Stimulated activated CD4-positive, alpha-beta T cell treated with anti-CD3 and anti-CD28 coated beads, Interleukin-15, amount 100 ng/mL, for 24 hours (primary cell): ENCODE results near the gene COL6A1.
"Not testable (repeated sequence)": the region's sequence is repeated elsewhere in the genome, so short reads cannot be mapped to it uniquely, and the experiment has no call there.

Source experiments
- DNase-seq: peaks from one replicate; pipeline ENCODE4 v3.0.0-alpha.2; 2020

The COL6A1 gene

DNA sequence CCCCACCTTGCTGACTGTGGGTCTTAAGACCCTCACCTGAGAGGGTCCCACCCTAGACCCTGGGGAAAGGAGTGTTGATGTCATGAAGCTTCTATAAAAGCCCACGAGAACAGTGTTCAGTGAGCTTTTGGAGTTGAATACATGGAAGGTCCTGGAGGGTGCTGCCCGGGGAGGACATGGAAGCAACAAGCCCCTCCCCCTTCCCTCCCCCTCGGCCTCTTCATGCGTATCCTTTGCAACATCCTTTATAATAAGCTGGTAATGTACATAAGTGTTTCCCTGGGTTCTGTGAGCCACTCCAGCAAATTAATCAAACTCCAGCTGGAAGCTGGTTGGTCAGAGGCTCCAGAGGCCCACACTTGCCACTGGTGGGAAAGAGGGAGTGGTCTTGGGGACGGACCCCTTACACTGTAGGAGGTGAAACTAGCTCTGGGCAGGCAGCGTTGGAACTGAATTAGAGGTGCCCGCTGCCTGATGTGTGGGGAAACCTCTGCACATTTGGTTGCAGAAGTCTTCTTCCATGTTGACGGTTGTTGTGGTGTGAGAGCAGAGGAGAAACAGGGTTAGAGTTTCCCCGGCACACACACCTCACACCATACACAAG, 14.7 kb upstream of the COL6A1 start:
- DNase-seq: no peak

DNA sequence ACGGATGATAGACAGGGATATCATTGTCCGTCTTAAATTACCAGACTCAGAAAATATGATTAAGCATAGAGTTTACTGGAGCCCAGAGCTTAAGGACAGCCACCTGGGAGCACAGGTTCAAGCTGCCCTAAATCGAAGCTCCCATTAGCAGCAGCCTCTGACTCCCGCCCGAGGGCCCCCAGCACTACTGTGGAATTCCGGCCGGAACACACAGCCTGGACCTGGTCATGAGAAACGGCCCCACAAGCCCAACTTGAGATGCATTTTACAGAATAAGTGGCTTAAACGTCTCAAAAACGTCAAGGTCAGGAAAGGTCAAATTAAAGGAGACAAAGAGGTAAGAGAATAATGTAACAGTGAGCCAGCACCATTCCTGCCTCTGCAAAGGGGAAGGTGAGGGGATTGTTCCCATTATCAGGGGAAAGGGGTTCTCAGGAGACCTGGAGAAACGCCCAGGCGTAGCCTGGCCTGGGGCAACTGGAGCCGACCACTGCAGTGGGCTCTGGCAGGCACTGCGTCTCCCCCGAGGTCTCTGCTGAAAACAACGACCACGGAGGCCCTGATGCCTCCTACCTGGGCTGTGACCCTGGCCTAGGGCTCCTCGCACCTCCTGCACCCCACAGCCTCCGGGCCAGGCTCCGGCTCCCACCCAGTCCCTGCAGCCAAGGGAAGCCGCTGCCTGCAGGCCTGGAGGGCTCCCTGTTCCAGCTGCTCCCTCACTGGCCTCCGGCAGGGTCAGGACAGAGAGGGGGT, 11.5 kb upstream of the COL6A1 start:
- DNase-seq: no peak

DNA sequence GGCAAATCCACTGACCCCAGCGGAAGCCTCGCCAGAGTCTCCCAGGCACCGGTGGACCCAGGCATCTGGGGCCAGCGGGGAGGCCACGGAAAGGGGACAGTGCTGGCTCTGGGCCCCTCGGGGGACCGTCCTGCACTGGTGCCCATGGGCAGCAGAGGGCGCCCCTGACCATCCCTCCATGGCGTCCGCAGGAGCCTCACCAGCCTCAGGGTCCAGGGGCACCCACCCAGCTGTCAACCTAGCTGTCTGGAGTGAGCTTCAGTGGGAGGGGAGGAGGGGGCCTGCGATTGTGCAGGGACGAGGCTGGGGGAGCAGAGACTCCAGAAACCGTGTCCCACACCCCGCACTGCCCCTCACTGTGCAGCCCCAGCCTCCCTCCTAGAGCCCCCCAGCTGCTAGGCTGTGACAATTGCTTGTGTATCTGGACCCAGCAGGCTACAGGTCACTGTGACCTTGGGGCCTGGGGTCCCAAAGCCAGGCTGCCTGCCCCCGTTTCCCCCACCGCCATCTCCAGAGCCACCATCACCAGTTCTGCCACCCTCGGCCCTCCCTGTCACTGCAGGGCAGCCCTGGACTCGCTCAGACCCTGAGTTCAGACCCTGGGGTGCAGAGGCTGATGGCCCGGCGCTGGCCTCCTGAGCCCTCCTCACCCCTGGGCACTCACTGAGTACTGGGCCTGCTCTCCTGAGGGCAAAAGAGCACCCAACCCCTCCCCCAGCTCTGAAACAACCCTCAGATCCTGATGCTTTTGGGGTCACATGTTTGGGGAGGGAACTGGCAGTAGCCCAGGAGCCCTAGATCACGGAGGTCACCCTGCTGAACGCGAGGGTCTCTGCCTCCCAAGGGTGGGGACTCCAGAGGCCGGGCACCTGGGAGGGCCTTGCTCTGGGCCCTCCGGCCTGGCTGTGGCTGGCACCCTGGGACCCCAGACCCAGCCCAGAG, 10.6 kb upstream of the COL6A1 start:
- peak; percentile 69 for DNase-seq

DNA sequence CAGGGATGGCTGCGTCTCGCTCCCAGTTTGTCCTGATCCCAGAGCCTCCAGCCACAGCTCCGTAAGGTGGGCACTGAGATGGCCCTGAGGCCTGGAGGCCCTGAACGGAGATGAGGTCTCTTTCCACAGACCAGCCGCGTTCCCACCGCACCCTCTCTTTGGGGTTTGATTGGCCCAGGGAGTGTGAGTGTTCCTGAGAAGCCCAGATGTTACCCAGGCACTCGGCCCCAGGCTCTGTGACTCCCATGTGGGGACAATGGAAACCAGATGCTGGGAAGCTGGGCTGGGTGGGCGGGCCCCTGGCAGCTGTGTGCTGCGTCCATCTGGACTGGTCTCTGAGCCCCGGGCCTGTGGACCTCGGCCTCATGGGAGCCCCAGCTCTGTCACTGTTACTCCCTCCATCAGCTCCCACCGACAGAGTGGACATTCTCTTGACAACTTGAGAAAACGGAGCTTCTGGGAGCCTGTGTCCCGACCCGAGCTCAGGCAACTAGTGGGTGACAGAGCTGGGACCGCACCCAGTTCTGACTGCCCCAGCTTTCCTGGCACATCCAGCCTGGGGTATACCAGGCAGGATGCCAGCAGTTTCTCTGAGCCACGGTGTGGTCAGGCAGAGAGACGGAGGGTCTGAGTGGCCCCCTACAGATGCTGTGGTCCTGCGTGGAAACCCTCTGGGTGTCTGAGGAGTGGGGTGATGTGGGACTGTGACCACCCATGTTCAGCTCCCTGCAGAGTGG, 9.8 kb upstream of the COL6A1 start:
- no peak for DNase-seq

DNA sequence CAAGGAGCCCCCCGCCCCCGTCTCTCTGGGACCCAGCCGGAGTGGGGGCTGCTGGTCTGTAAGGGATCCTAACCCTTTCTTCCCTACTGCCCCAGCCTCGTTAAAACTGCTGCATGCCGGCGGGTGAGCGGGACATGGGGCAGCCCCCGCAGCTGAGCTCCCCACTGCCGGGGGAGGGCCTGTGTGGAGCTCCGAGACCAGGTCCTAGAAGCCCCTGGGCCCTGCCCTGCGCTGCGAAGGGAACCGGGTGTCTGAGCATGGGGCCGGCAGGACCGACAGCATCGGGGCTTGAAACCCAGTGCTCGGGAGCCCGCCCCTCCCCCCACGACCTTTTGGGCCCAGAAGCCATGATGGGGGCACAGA, 9.2 kb upstream of the COL6A1 start:
- no peak for DNase-seq

DNA sequence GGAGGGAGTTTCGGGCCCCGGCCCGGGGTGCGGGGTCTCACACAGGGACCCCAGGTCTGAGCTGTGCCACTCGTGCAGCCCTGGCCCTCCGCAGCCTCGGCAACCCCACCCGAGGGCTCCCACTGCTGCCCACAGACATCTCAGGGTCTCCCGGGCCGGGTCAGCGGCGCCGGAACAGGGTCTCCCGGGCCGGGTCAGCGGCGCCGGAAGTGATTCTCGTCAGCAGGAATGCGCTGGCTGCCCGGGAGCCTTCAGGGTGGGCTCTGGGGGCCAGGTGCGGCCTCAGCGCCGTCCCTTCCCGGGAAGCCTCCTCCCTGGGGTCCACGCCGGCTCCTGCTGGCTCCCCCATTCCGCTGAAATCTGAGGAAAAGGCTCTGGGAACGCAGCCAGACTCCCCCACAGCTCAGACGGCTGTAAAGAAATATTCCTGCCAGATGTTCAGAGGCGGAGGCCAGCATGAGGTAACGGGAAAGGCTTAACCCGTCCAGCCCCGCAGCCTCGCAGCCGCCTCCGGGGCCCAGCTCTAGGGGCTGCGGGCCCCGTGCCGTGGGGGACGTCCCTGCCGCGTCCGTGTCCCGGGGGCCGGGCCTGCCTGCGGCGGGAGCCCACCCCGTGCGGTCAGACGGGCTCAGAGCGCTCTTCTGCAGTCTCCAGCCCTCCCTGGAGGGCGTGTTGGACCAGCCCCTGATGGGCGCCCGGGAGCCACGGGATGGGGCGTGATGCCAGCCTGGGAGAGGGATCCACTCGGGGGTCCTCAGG, 8.7 kb upstream of the COL6A1 start:
- DNase-seq: no peak

DNA sequence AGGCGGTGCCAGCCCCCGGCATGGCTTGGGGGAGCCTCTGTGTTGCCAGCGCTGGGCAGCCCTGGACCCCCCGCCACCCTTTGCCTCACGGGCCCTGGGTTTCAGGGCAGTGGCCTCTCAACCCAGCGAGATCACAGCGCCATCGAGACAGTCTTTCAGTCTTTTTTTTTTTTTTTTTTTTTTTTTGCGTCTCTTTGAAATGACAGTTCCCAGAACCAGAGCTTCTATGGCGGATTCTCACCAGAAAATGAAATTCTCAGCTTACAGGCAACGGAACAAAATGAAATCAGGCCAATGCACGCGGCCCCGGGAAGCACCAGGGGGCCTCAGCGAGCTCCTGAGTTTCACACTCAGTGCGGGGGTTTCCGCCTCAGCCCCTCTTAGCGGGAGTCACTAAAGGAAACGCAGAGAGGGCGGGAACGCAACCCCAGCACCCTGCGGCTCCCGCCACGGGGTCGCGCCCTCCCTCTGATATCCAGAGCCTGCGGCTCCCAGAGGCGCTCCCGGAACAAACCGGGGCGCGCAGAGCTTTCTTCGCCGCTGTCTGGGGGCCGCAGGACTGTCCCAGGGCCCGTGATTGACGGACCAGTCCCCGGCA, 8.0 kb upstream of the COL6A1 start:
- peak; percentile 87 for DNase-seq

DNA sequence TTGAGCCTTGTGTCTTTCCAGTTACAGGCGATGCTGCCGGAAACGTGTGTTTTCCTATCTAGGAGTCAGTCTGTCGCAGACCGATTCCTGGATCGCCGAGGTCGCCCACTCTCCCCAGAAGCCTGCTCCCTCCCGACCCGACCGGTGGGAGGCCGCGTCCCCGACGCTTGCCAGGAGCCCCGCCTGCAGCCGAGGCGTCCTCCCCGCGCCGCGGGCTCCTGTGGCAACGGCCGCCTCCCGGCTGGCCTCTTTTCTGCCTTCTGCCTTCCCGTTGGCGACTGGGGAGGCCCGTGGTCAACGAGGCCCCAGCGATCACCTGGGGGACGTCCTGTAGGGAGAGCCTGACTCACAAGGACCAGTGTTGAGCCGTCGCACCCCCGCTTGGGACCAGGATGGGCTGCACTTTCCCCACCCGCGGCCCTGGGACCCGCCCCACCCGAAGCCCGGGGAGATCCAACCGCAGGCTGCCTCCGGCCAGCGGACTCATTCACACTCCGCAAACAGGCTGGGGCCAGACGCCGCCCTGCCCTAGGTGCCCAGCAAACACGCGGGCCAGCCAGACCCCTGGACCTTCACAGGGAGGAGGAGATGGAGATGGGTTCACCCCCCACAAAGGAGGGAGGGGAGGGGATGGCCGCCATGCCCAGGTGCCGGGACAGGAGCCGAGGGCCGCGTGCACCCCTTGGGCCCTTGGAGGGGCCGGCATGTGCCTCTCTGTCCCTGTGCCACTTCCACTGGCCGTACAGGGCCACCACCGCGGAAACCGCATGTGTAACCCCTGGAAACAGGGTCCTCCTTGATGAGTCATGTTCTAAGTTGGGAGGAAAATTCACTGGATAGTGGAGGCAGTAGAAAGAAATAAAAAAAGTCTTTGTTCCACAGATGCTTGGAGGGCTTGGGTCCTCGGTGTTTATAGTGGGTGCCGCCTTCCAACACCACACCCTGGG, 7.2 kb upstream of the COL6A1 start:
- DNase-seq: peak; percentile 51

DNA sequence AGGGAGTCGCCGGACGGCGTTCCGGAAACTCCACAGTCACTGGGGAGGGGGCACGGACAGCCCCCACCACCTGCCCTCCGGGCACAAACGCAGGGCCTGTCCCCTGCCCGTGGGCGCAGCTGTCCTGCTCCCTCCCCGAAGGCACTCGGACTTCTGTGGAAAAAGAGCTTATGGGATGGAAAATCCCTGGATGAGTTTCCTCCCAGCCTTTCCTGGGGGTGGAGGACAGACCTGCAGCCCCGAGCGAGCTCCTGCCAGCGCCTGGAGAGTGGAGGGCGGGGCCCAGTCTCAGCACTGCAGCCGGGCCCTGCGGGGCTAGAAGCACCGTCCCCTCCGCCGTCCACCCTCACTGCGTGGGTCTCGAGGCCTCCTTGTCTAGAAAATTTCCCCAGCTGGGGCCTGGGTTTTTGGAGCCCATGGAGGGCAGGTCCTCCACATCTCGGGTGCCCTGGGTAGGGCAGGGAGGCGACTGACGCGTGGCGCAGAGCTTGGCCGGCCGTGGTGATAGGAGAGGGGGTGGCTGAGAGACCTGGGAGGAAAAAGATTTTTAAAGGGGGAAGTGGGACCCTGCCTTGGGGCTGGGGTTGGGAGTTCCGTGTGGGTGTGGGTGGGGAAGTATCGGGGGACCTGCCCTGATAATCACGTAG, 6.4 kb upstream of the COL6A1 start:
- no peak for DNase-seq

DNA sequence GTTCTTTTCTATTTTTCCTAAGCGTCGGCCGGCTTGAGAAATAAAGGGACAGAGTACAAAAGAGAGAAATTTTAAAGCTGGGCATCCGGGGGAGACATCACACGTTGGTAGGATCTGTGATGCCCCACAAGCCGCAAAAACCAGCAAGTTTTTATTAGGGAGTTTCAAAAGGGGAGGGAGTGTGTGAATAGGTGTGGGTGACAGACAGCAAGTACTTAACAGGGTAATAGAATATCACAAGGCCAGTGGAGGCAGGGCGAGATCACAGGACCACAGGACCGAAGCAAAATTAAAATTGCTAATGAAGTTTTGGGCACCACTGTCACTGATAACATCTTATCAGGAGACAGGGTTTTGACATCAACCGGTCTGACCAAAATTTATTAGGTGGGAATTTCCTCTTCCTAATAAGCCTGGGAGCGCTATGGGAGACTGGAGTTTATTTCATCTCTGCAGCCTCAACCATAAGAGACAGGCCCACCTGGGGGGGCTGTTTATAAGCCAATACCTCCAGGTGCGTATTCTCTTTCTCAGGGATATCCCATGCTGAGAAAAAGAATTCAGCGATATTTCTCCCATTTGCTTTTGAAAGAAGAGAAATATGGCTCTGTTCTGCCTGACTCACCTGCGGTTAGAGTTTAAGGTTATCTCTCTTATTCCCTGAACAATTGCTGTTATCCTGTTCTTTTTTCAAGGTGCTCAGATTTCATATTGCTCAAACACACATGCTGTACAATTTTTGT, 5.7 kb upstream of the COL6A1 start:
- DNase-seq: not testable (repeated sequence)

DNA sequence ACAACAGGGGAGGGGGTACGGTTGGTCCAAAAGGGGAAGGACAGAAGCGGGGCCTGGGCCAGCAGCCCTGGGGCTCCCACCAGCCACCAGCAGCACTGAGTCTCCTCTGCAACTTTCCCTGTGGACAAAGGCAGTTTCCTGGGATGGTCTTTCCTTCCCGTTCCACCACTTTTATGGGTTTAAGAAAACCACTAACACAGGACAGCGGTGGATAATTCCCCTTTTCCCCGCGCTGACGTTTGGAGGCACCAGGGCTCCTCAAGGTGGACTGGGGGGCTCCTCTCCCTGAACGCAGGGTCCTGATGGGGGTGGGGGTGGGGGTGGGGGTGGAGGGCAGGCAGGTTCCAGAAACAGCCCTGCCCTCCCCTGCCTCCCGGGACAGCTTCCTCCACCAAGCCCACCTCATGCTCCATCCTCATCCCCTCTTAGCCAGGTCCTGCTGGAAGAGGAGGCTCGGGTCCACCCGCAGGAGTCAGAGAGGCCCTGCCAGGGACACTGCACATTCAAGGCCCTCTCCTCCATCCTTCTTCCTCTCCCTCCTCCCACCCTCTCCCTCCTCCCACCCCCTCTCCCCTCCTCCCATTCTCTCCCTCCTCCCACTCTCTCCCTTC, 4.8 kb upstream of the COL6A1 start:
- no peak for DNase-seq

DNA sequence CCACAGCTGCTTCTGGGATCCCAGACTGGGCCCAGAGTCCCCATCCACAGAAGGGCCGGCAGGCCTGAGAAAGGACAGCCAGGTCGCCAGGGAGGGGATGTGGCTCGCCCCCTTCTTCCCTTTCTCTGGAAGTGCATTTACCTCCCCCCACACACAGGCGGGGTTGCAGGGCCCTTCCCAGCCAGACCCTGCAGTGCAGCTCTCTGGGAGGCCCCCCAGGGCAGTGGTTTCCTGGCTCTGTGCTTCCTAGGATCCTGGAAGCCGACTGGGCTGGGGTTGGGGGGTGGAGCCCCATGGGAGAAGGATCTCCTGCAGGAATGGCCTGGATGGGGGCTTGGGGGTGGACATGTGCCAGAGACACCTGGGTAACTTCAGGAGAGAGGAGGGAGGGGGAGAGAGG, 4.2 kb upstream of the COL6A1 start:
- DNase-seq: no peak

DNA sequence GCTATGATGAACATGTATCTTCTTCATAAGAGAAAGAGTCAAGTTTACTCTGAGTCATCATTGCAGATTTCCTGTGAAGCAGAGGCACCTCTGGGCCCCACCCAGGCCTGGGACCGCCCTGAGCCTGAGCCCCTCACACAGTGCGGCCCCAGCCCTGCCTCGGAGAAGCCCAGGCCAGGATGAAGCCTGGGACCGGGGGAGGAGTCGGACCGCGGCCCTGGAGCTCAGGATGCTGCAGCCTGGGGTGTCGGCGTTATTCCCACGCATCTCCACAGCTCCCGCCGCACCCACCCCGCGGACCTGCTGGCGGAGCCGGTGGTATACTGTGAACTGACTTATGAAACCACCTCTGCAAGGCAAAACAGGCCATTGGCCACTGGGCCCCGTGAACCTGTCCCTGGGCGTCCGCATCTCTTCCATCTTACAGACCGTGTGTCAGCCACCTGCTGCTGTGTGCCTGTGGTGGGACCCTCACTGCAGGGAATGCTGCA, 2.4 kb upstream of the COL6A1 start:
- DNase-seq: no peak

DNA sequence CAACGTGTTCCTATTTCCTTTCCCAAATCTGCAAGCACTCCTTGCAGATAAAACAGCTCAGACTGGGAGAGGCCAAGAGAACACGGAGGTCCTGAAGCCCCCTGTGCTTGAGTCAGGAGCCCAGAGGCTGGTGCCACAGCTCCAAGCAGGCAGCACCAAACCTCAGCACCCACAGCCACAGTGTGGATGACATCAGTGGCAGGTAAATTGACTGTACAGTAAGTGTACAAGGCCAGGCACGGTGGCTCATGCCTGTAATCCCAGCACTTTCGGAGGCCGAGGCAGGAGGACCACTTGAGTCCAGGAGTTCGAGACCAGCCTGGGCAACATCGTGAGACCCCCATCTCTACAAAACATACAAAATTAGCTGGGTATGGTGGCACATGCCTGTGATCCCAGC, 1.9 kb upstream of the COL6A1 start:
- DNase-seq: no peak

DNA sequence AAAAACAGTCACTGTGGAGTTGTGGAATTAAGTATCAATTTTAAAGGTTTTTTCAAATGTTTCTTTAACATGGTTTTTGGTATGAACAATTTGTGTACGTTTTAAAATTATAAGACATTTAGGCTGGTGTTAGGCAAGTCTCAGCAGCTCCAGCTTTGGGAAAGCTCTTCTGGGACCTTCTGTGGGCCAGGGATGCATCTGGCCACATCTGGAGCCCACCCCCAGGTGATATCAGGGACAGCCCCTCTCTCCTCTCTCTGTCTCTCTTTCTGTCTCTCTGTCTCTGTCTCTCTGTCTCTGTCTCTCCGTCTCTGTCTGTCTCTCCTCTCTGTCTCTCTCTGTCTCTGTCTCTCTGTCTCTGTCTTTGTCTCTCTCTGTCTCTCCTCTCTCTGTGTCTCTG, 1.3 kb upstream of the COL6A1 start:
- DNase-seq: no peak

DNA sequence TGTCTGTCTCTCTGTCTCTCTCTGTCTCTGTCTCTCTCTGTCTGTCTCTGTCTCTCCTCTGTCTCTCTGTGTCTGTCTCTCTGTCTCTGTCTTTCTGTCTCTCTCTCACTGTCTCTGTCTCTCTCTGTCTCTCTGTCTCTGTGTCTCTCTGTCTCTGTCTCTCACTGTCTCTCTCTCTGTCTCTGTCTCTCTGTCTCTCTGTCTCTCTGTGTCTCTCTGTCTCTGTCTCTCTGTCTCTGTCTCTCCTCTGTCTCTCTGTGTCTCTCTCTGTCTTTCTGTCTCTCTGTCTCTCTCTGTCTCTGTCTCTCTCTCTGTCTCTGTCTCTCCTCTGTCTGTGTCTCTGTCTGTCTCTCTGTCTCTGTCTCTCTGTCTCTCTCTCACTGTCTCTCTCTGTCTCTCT, 873 bp upstream of the COL6A1 start:
- DNase-seq: no peak

DNA sequence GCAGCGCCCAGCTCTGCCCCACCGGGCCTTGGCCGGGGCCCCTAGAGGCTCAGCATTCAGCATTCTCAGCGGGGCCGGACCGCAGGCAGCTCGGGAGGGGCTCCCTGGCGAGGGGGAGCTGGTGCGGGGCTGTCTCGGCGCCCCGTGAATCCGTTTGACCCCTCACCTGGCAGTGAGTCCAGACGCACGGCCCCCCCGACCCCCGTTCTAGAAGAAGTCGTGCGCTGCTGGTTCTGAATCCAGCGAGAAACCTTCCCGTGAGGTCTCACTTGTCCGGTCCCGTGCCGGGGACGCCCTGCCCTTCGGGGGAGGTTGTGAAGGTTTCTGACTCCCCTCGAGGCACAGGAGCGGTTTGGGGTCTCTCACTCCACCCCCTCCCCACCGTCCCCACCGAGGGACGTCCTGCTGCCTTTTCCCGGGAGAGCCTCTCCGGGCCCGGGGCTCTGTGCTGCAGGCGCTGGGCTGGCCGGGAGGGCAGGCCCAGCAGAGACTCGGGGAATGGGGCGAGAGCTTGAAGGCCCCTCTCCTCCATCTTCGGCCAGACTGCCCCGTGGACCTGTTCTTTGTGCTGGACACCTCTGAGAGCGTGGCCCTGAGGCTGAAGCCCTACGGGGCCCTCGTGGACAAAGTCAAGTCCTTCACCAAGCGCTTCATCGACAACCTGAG, 655 bp downstream of the COL6A1 start:
- DNase-seq: no peak
